Activated naive CD4-positive, alpha-beta T cell treated with anti-CD3 and anti-CD28 coated beads for 36 hours (primary cell): ENCODE data around the gene JUND. TPM values are rescaled to one million over a fixed set of nuclear protein-coding genes. Genes with fewer than 3 reads are reported as not detected.
"Not testable (repeated sequence)": the region's sequence is repeated elsewhere in the genome, so short reads cannot be mapped to it uniquely, and the experiment has no call there.

Experiments used
- CTCF ChIA-PET: fragments of 350-600 bp; sonication (Branson Sonifier 250); formaldehyde crosslinking; loops from one replicate; lab custom pipeline; 2021; ENCODE audit warnings: antibody characterized with exemption; lab: Charles Lee
- DNase-seq: peaks from one replicate; pipeline ENCODE4 v3.0.0-alpha.2; 2020
- H3K27ac Mint-ChIP-seq: one replicate; pipeline ENCODE4 v1.8.0; 2021; ENCODE audit warnings: mild to moderate bottlenecking, mixed read lengths
- H3K27me3 Mint-ChIP-seq: one replicate; pipeline ENCODE4 v1.8.0; 2021; ENCODE audit warnings: low read depth, mixed read lengths
- H3K36me3 Mint-ChIP-seq: one replicate; pipeline ENCODE4 v1.8.0; 2021; ENCODE audit warnings: low read depth, mixed read lengths
- H3K4me1 Mint-ChIP-seq: one replicate; pipeline ENCODE4 v1.8.0; 2021; ENCODE audit warnings: low read depth, mixed read lengths
- H3K4me3 Mint-ChIP-seq: one replicate; pipeline ENCODE4 v1.8.0; 2021; ENCODE audit warnings: mild to moderate bottlenecking, moderate library complexity, mixed read lengths
- H3K9me3 Mint-ChIP-seq: one replicate; pipeline ENCODE4 v1.8.0; 2021; ENCODE audit warnings: mixed read lengths
- intact Hi-C: fragments of 100-400 bp; cut with micrococcal nuclease; formaldehyde crosslinking; loops from one replicate; pipeline ENCODE4 v1.15.1; 2023
- total RNA-seq, 2 experiments: library from RNA; stranded (reverse); gene quantifications; one replicate each; pipeline ENCODE4 v1.2.3, GENCODE V29; 2021

The JUND gene
- total RNA-seq, result 100 to 1,000 TPM in 1 of 2 experiments, 10 to 100 TPM in 1; 87.9 to 105 TPM

- H3K27ac Mint-ChIP-seq, result peak within 1 kb of the TSS; percentile 99
- H3K4me1 Mint-ChIP-seq, result peaks cover 45% of the 10 kb centered on the region
Observed at GRCh38 chr19:18281082-18282020, at the start of gene JUND. Gene JUND, minus strand, starts transcription at chr19:18281622. Its CDS starts 138 bp downstream, at chr19:18281484.

GRCh38 chr19:18330868-18331267 is 49.4 kb upstream of the JUND start:
- Mint-ChIP-seq H3K4me1 (peaks cover 14% of the 10 kb centered on the region), H3K9me3 (no peaks in the 10 kb centered on the region), H3K27ac (no peak overlapping the region), H3K36me3 (no peaks in the 10 kb centered on the region), H3K4me3 (no peak overlapping the region), H3K27me3 (no peaks in the 10 kb centered on the region)
- no peak for DNase-seq
- intact Hi-C loops, result no loop called here
- CTCF ChIA-PET, result interaction anchor here (1.6 to 7.5 kb wide), 2 partner anchors 8 to 51 kb away, joined by 6 to 240 read pairs; partner anchors contain the start of gene JUND

More at GRCh38 chr19:18281082-18282020, at the start of gene JUND:
- Mint-ChIP-seq H3K36me3 (peaks cover 18% of the 10 kb centered on the region), H3K27me3 (no peaks in the 10 kb centered on the region), H3K9me3 (no peaks in the 10 kb centered on the region), H3K4me3 (peak within 1 kb of the TSS; percentile 95)
- CTCF ChIA-PET, result interaction anchor here (0.8 to 7.0 kb wide), 8 partner anchors 10 to 168 kb away, joined by 3 to 240 read pairs (median 71); partner anchors contain the start of gene LSM4
- DNase-seq, result peak; percentile 96
- intact Hi-C loops, result loop anchor here (1.0 to 10.0 kb wide), 7 partner anchors 9 to 553 kb away; partner anchors contain the start of genes ELL, KLHL26, KXD1 and UPF1

GRCh38 chr19:18329035-18329376 is 47.6 kb upstream of the JUND start:
- H3K27ac Mint-ChIP-seq, result no peak overlapping the region

GRCh38 chr19:18328340-18329034 is 47.1 kb upstream of the JUND start:
- intact Hi-C loops, result loop anchor here (1.0 to 5.0 kb wide), 3 partner anchors 49 to 124 kb away; partner anchors contain the start of gene RAB3A
- CTCF ChIA-PET, result interaction anchor here (0.6 to 7.5 kb wide), 35 partner anchors 8 to 299 kb away, joined by 3 to 240 read pairs (median 4); partner anchors contain the start of genes JUND and RAB3A
- no peaks in the 10 kb centered on the region for H3K27me3 Mint-ChIP-seq
- H3K27ac Mint-ChIP-seq, result no peak overlapping the region
- no peaks in the 10 kb centered on the region for H3K9me3 Mint-ChIP-seq
- peak overlapping the region; percentile 68 for H3K4me3 Mint-ChIP-seq
- H3K36me3 Mint-ChIP-seq, result no peaks in the 10 kb centered on the region
- DNase-seq, result peak; percentile 96
- H3K4me1 Mint-ChIP-seq, result peaks cover 21% of the 10 kb centered on the region

More at GRCh38 chr19:18329035-18329376, 47.6 kb upstream of the JUND start:
- Mint-ChIP-seq H3K9me3 (no peaks in the 10 kb centered on the region), H3K4me3 (peak overlapping the region; percentile 68), H3K4me1 (peaks cover 15% of the 10 kb centered on the region), H3K27me3 (no peaks in the 10 kb centered on the region), H3K36me3 (no peaks in the 10 kb centered on the region)
- intact Hi-C loops, result loop anchor here (5.0 kb wide), 1 partner anchor 83 kb away; no protein-coding TSS in a partner anchor
- CTCF ChIA-PET, result interaction anchor here (0.6 to 7.5 kb wide), 32 partner anchors 8 to 298 kb away, joined by 3 to 240 read pairs (median 5); partner anchors contain the start of genes JUND and RAB3A
- no peak for DNase-seq

GRCh38 chr19:18326772-18327171 is 45.4 kb upstream of the JUND start:
- intact Hi-C loops, result loop anchor here (5.0 kb wide), 1 partner anchor 86 kb away; no protein-coding TSS in a partner anchor
- Mint-ChIP-seq H3K27ac (no peak overlapping the region), H3K4me1 (peaks cover 26% of the 10 kb centered on the region), H3K4me3 (no peak overlapping the region), H3K9me3 (no peaks in the 10 kb centered on the region), H3K27me3 (no peaks in the 10 kb centered on the region), H3K36me3 (peaks cover 4% of the 10 kb centered on the region)
- CTCF ChIA-PET, result interaction anchor here (1.3 to 7.5 kb wide), 6 partner anchors 22 to 75 kb away, joined by 3 to 240 read pairs (median 6); partner anchors contain the start of gene JUND
- no peak for DNase-seq

- H3K9me3 Mint-ChIP-seq, intact Hi-C loops, H3K27ac Mint-ChIP-seq, H3K27me3 Mint-ChIP-seq, DNase-seq, H3K4me3 Mint-ChIP-seq: not testable (repeated sequence)
- peaks cover 27% of the 10 kb centered on the region for H3K36me3 Mint-ChIP-seq
- CTCF ChIA-PET, result interaction anchor here (0.7 to 7.5 kb wide), 7 partner anchors 19 to 398 kb away, joined by 3 to 240 read pairs (median 3); partner anchors contain the start of gene JUND
- H3K4me1 Mint-ChIP-seq, result peaks cover 48% of the 10 kb centered on the region
Observed at GRCh38 chr19:18324373-18324731, 42.9 kb upstream of the JUND start.

GRCh38 chr19:18322759-18323460 is 41.5 kb upstream of the JUND start, which contains the start of gene LSM4:
Gene LSM4, minus strand, starts transcription at chr19:18323076. Its CDS starts 56 bp downstream, at chr19:18323020.
- peaks cover 32% of the 10 kb centered on the region for H3K36me3 Mint-ChIP-seq
- H3K27me3 Mint-ChIP-seq, result no peaks in the 10 kb centered on the region
- peak; percentile 100 for DNase-seq
- peak within 1 kb of the TSS; percentile 93 for H3K4me3 Mint-ChIP-seq
- peaks cover 51% of the 10 kb centered on the region for H3K4me1 Mint-ChIP-seq
- intact Hi-C loops, result loop anchor here (1.0 kb wide), 6 partner anchors 19 to 171 kb away; partner anchors contain the start of gene RAB3A
- H3K9me3 Mint-ChIP-seq, result no peaks in the 10 kb centered on the region
- CTCF ChIA-PET, result interaction anchor here (0.5 to 3.8 kb wide), 9 partner anchors 14 to 66 kb away, joined by 3 to 151 read pairs (median 5); partner anchors contain the start of gene JUND
- H3K27ac Mint-ChIP-seq, result peak within 1 kb of the TSS; percentile 98

GRCh38 chr19:18322318-18322758 is 40.9 kb upstream of the JUND start:
- no peaks in the 10 kb centered on the region for H3K27me3 Mint-ChIP-seq
- H3K27ac Mint-ChIP-seq, result peak overlapping the region; percentile 98
- DNase-seq, result peak; percentile 72
- intact Hi-C loops, result no loop called here
- no peaks in the 10 kb centered on the region for H3K9me3 Mint-ChIP-seq
- peaks cover 57% of the 10 kb centered on the region for H3K4me1 Mint-ChIP-seq
- CTCF ChIA-PET, result interaction anchor here (0.5 to 3.8 kb wide), 11 partner anchors 11 to 66 kb away, joined by 3 to 151 read pairs (median 5); partner anchors contain the start of gene JUND
- peak overlapping the region; percentile 93 for H3K4me3 Mint-ChIP-seq
- peaks cover 32% of the 10 kb centered on the region for H3K36me3 Mint-ChIP-seq

- CTCF ChIA-PET, result interaction anchor here (0.6 to 3.8 kb wide), 12 partner anchors 11 to 196 kb away, joined by 3 to 151 read pairs (median 5); partner anchors contain the start of gene JUND
- Mint-ChIP-seq H3K27me3 (no peaks in the 10 kb centered on the region), H3K9me3 (no peaks in the 10 kb centered on the region), H3K4me1 (peaks cover 57% of the 10 kb centered on the region), H3K27ac (peak overlapping the region; percentile 98), H3K4me3 (peak overlapping the region; percentile 93), H3K36me3 (peaks cover 32% of the 10 kb centered on the region)
- intact Hi-C loops, result no loop called here
- peak; percentile 70 for DNase-seq
Observed at GRCh38 chr19:18321734-18322102, 40.3 kb upstream of the JUND start.

- CTCF ChIA-PET, result interaction anchor here (0.6 to 3.8 kb wide), 12 partner anchors 8 to 195 kb away, joined by 3 to 151 read pairs (median 4); partner anchors contain the start of gene JUND
- Mint-ChIP-seq H3K4me1 (peaks cover 57% of the 10 kb centered on the region), H3K27me3 (no peaks in the 10 kb centered on the region), H3K9me3 (no peaks in the 10 kb centered on the region), H3K4me3 (peak overlapping the region; percentile 93), H3K27ac (peak overlapping the region; percentile 98), H3K36me3 (peaks cover 34% of the 10 kb centered on the region)
- no peak for DNase-seq
- intact Hi-C loops, result no loop called here
Observed at GRCh38 chr19:18320865-18321733, 39.7 kb upstream of the JUND start.
